ENCODE data around the gene RPL28. TPM values are rescaled to one million over a fixed set of nuclear protein-coding genes. Genes with fewer than 3 reads are reported as not detected.

Gene RPL28
- total and polyA plus RNA-seq, 2 of the 13 experiments (the other 11 are each of a cell fraction or from before 2014, with no cell fraction given) = 105 to 420 TPM

- TF ChIP-seq MBNL3 (CRISPR knock-in tag; conservative IDR thresholded peaks at IDR 0.05) = no peak
- no peak for TF ChIP-seq ZFP82 (CRISPR knock-in tag; IDR thresholded peaks at IDR 0.05; ENCODE audit: borderline replicate concordance)
- TF ChIP-seq TBX2 (CRISPR knock-in tag; IDR thresholded peaks at IDR 0.05; ENCODE audit: borderline replicate concordance) = no peak
- TF ChIP-seq ZBTB3 (CRISPR knock-in tag; IDR thresholded peaks at IDR 0.05; ENCODE audit: borderline replicate concordance, low read depth) = no peak
- no peak for TF ChIP-seq ZBTB26 (CRISPR knock-in tag; IDR thresholded peaks at IDR 0.05; ENCODE audit: borderline replicate concordance)
- TF ChIP-seq ZNF280B (CRISPR knock-in tag; IDR thresholded peaks at IDR 0.05; ENCODE audit: borderline replicate concordance) = no peak
- TF ChIP-seq RBM39 (IDR thresholded peaks at IDR 0.05; ENCODE audit: low read depth, low read length, poor library complexity, severe bottlenecking) = no peak
- no peak for TF ChIP-seq ZNF639 (CRISPR knock-in tag; conservative IDR thresholded peaks at IDR 0.05)
- TF ChIP-seq NR1H2 (CRISPR knock-in tag; IDR thresholded peaks at IDR 0.05; ENCODE audit: borderline replicate concordance, low read depth) = no peak
- peak; percentile 11; the same call in 1 of the 2 replicates for TF ChIP-seq ZBTB7A (CRISPR knock-in tag; IDR thresholded peaks at IDR 0.05)
Measured at GRCh38 chr19:55377356-55378131, 8.2 kb upstream of the RPL28 start (continued).

Measured in HepG2 (cell line).